Mucosa of rectum (tissue), 2 donors: ENCODE results near the gene SCARB1.

Source experiments
- H3K27ac ChIP-seq, 2 donors: one replicate each; pipeline ENCODE4 v1.7.0; 2013; ENCODE audit warnings: inconsistent platforms in 2 of 2, low read depth in 2 of 2, low read length in 2 of 2
- H3K27me3 ChIP-seq, 2 donors: one replicate each; pipeline ENCODE4 v1.7.0; 2013; ENCODE audit warnings: low read length in 2 of 2; ENCODE audit not compliant: control insufficient read depth in 2 of 2, insufficient read depth in 2 of 2
- H3K36me3 ChIP-seq, 2 donors: one replicate each; pipeline ENCODE4 v1.7.0; 2013; ENCODE audit warnings: low read length in 2 of 2; ENCODE audit not compliant: control insufficient read depth in 2 of 2, insufficient read depth in 2 of 2
- H3K4me1 ChIP-seq, 2 donors: one replicate each; pipeline ENCODE4 v1.7.0; 2013; ENCODE audit warnings: low read length in 2 of 2, mild to moderate bottlenecking in 1 of 2; ENCODE audit not compliant: control insufficient read depth in 2 of 2, insufficient read depth in 2 of 2
- H3K4me3 ChIP-seq, 2 donors: one replicate each; pipeline ENCODE4 v1.7.0; 2013; ENCODE audit warnings: low read length in 2 of 2
- H3K9ac ChIP-seq, 2 donors: one replicate each; pipeline ENCODE4 v1.7.0; 2013; ENCODE audit warnings: low read length in 2 of 2, low read depth in 1 of 2, mild to moderate bottlenecking in 1 of 2
- H3K9me3 ChIP-seq, 2 donors: one replicate each; pipeline ENCODE4 v1.7.0; 2013; ENCODE audit warnings: low read length in 2 of 2; ENCODE audit not compliant: control insufficient read depth in 2 of 2
- donor health status: healthy.
- donor health status: Normal muscosa, but diverticular disease.

Gene SCARB1

DNA sequence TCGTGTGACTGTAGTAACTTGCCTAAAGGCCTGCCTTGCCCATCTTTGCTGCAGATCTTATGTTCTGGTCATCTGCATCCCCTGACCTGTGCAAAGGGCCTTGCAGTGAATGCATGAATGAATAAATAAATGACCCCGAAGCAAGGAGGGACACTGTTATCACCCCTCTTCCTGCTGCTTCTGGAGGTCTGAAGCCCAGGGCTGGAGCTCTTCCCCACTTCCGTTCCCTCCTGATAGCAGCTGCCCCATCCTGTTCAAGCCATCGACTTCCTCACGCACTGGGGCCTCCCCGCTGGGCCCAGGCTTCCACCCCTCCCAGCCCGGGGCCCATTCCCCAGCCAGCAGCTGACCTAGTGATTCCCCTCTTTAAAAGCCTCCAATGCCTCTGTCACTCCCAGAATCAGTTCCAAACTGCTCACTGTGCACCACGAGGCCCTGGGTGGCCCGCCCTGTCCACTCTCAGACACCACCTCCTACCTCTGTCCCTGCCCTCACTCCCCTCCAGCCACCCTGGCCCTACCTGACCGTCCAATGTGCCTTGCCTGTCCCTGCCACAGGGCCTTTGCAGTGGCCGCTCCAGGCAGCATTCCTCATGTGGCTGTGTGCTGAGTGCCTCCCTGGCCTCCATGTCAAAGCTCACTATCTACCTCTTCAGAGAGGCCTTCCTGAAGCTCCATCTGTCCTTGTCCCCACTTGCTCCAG, 78.6 kb downstream of the SCARB1 start:
- Histone ChIP-seq H3K27ac (no peak overlapping the region), H3K36me3 (peaks cover 7 to 12% of the 10 kb centered on the region in 2 donors), H3K4me1 (no peaks in the 10 kb centered on the region), H3K4me3 (no peak overlapping the region), H3K27me3 (no peaks in the 10 kb centered on the region), H3K9ac (no peak overlapping the region), H3K9me3 (no peaks in the 10 kb centered on the region)

DNA sequence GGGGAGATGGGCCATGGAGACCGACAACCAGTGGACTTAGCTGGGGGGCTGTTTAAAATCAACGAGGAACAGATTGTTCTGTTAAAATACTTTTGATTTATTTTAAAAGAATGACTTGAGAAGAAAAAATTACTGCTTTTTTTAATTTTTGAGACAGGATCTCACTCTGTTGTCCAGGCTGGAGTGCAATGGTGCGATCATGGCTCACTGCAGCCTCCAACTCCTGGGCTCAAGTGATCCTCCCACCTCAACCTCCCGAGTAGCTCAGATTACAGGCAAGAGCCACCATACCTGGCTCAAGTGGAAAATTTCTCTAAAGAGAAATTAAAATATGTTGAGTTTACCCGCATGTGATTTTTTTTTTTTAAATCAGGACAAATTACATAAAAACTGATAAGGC, 80.6 kb downstream of the SCARB1 start:
- no peaks in the 10 kb centered on the region for H3K27me3 ChIP-seq
- no peaks in the 10 kb centered on the region for H3K4me1 ChIP-seq
- no peaks in the 10 kb centered on the region for H3K9me3 ChIP-seq
- H3K36me3 ChIP-seq, result peaks cover 5 to 12% of the 10 kb centered on the region in 2 donors
- no peak overlapping the region for H3K4me3 ChIP-seq
- no peak overlapping the region for H3K9ac ChIP-seq
- H3K27ac ChIP-seq, result no peak overlapping the region

DNA sequence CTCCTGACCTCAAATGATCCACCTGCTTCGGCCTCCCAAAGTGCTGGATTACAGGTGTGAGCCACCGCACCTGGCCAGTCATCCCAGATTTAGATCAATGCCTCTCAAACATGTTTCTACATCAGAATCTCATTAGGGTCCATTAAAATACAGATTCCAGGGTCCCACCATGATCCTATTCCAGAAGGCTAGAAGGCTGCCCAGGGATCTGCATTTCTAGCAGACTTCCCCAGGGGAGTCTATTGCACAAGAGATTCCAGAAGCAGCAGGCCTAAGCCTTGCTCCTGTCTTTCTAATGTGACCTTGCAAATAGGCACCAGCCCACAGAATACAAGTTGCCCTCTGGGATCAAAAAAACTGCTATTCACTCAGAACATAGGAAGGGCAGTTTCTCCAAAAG, 81.5 kb downstream of the SCARB1 start:
- no peaks in the 10 kb centered on the region for H3K27me3 ChIP-seq
- H3K4me1 ChIP-seq, result no peaks in the 10 kb centered on the region
- H3K4me3 ChIP-seq, result no peak overlapping the region
- H3K36me3 ChIP-seq, result peaks cover 5 to 12% of the 10 kb centered on the region in 2 donors
- no peak overlapping the region for H3K9ac ChIP-seq
- H3K27ac ChIP-seq, result no peak overlapping the region
- H3K9me3 ChIP-seq, result no peaks in the 10 kb centered on the region

DNA sequence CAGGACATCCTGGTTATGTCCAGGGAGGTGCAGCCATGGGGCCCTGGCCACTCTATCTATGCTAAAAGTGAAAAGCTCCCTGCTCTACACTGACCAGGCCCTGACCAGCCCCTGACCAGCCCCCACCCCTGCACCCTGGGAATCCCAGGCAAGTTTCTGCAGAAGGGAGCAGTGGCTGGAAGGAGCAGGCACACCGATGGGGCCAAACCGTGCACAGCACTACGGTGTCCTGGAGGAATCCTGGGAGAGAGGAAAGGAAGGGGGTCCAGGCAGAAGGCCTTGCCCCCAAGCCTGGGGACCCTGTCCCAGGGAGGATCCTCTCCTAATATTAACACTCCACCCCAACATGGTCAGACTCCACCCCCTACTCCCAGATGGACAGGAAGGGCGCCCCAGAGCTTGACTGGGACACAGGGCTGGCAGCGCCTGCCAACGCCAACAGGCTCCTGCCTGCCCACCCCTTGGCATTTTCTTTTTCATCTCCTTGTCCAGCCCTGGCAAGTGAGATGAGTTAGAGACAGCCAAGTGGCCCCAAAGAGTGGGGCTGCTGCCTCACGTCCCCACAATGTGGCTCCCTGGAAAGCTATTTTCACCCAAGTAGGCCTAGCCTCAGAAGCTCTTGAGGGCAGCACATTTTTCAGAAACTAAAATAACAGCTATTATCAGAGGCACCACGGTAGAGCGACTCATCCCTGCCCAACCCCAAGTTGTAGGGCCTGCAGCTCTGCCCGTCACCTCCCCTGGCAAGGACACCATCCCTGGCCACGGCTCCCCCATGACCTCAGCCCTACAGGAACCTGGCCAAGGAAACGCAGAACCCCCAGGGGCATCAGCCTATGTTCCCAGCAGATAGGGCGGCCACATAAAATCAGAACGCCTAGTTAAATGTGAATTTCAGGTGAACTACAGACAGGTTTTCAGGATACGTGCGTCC, 82.6 kb downstream of the SCARB1 start:
- no peaks in the 10 kb centered on the region for H3K9me3 ChIP-seq
- no peak overlapping the region for H3K4me3 ChIP-seq
- peaks cover 4 to 8% of the 10 kb centered on the region in 2 donors for H3K36me3 ChIP-seq
- no peak overlapping the region for H3K27ac ChIP-seq
- no peaks in the 10 kb centered on the region for H3K4me1 ChIP-seq
- H3K9ac ChIP-seq, result no peak overlapping the region
- H3K27me3 ChIP-seq, result no peaks in the 10 kb centered on the region

DNA sequence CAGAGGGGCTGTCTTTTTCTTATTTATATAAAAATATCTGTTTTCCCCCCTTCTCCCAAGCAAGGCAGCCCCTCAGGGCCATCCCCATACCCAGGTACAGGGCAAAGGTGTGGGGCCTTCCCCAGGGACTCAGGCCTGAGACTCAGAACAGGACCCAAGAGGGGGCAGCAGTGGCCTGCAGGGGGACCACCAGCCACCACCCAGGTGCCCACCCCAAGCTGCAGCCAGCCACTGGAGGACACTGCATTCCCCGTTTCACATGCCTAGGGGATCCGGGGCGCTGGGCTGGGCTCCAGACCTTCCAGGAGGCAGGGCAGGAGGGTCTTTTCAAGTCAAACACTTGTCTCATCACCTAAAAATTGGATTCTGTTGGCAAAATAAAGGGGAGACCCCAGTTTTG, 83.3 kb downstream of the SCARB1 start:
- no peaks in the 10 kb centered on the region for H3K4me1 ChIP-seq
- no peak overlapping the region for H3K4me3 ChIP-seq
- H3K36me3 ChIP-seq, result peaks cover 0 to 6% of the 10 kb centered on the region in 2 donors
- no peak overlapping the region for H3K27ac ChIP-seq
- H3K9me3 ChIP-seq, result no peaks in the 10 kb centered on the region
- no peak overlapping the region for H3K9ac ChIP-seq
- H3K27me3 ChIP-seq, result no peaks in the 10 kb centered on the region

DNA sequence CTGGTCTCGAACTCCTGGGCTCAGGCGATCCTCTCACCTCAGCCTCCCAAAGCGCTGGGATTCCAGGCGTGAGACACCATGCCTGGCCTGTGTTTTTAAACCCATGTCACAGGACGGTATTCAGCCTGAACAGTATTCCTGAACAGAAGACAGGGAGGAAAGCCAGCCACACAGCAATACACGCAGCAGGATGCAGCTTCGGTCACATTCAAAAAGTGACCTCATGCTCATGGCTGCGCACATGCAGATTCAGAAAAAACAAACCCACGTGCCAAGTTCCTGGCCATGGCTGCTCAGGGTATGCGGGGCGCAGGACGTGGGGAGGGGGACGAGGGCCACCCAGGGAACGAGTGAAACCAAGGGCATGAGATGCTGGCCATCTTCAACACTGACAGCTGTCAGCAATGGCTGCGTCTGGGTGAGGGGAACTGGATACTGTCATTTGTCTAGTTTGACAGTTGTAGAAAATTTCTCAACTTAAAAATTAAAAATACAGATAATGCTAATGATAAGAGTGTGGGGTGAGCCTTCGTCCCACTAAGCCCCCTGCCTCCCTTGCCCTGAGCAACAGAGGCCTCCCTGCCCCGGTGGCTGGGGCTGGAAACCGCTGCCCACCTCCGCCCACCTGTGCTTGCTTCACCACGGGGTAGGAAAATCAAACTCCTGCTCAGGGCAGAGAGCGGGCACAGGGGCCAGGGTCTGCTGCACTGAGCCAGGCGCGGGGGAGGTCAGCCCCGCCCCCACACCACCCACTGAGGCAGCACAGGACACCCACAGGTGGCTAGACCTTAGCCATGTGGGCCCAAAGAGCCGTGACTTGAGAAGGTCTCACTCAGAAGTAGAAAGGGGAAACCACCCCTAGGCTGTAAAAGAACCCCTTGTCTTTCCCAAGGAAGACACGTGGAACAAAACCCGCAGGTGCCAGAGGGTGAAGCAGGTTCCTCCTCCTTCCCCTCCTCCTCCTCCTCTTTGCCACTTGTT, 84.2 kb downstream of the SCARB1 start:
- peaks cover 0 to 2% of the 10 kb centered on the region in 2 donors for H3K36me3 ChIP-seq
- H3K9ac ChIP-seq, result no peak overlapping the region
- H3K27ac ChIP-seq, result no peak overlapping the region
- no peaks in the 10 kb centered on the region for H3K27me3 ChIP-seq
- H3K4me1 ChIP-seq, result peaks cover 0 to 2% of the 10 kb centered on the region in 2 donors
- H3K4me3 ChIP-seq, result no peak overlapping the region
- no peaks in the 10 kb centered on the region for H3K9me3 ChIP-seq

DNA sequence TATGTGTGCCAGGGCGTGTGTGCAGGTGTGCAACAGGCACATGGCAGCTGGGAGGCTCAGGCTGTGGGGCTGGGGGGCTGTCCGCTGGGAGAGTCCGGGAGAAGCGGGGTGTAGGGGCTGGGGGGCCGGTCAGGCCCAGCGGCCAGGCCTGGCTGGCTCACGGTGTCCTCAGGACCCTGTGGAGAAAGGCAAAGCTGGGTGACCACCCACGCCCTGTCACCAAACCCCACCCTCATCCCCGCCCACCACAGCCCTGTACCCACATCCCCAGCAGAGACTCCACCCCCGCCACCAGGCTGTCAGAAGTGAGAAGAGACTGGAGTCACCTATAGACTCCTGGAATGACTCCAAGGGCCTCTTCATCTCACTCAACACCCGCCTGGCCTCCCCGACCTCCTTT, 85.3 kb downstream of the SCARB1 start:
- Histone ChIP-seq H3K27me3 (no peaks in the 10 kb centered on the region), H3K36me3 (no peaks in the 10 kb centered on the region), H3K9me3 (no peaks in the 10 kb centered on the region), H3K27ac (no peak overlapping the region), H3K4me3 (no peak overlapping the region), H3K9ac (no peak overlapping the region), H3K4me1 (peaks cover 0 to 2% of the 10 kb centered on the region in 2 donors)

DNA sequence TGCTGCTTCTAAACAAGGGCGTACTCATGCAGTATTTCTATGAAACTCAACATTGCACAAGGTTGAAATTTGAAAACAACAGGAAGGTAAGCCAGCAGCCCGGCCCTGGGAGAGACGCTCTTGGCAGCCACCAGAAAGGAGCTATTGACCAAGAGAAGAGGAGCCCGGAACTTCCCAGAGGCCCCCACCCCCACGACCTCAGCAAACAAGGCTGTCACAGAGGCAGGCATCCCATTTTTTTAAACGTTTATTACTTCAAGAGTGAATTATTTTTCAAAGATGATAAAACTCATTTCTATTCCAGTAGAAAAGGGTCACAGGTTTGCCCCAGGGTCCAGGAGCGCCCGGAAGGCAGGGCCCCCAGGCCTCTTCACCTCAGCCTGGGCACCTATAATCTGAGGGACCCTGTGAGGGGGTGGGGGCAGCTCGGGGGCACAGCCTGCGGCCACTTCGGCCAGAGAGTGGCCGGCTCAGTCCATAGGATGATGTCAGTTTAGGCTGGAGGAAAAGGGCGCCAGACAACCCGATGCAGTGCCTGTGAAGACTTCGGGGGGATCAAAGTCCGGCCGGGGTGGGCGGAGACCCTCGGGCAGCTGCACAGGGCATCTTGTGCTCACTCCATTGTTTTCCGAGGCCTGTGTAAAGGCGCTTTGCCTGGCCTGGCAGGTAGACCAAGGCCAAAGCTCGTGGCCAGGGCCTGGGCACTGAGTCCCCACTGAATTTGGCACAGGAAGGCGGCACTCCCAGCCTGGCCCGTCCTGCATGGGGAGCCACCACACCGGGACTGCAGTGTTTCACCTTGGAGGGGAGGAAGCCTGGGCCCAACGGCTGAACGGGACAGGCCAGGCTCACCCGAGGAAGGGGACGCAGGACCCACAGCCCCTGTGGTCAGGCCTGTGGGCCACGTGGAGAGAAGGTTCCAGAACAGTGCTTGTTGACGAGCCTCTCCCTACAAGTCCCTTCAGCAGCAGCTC, 86.0 kb downstream of the SCARB1 start:
- peaks cover 0 to 2% of the 10 kb centered on the region in 2 donors for H3K4me1 ChIP-seq
- no peak overlapping the region for H3K9ac ChIP-seq
- no peaks in the 10 kb centered on the region for H3K36me3 ChIP-seq
- H3K27me3 ChIP-seq, result no peaks in the 10 kb centered on the region
- no peak overlapping the region for H3K4me3 ChIP-seq
- H3K27ac ChIP-seq, result no peak overlapping the region
- H3K9me3 ChIP-seq, result no peaks in the 10 kb centered on the region

DNA sequence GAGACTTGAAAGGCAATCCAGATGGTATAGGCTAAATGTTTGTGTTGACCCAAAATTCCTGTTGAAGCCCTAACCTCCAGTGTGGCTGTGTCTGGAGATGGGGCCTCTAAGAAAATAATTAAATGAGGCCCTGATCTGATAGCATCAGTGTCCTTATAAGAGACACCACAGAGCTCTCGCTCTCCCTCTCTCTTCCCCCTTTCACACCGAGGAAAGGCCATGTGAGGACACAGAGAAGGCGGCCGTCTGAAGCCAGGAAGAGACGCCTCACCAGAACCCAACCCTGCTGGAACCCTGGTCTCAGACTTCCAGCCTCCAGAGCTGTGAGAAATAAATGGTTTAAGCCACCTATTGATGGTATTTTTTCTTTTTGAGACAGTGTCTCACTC, 87.5 kb downstream of the SCARB1 start:
- Histone ChIP-seq H3K9me3 (no peaks in the 10 kb centered on the region), H3K4me3 (no peak overlapping the region), H3K27me3 (no peaks in the 10 kb centered on the region), H3K9ac (no peak overlapping the region), H3K36me3 (no peaks in the 10 kb centered on the region), H3K4me1 (peaks cover 3 to 6% of the 10 kb centered on the region in 2 donors), H3K27ac (no peak overlapping the region)
